AG08396 (cell line): ENCODE results near the gene CTDSP2.

ENCODE experiments used
- DNase-seq: peaks from one replicate; pipeline ENCODE4 v3.0.0; 2012; ENCODE audit warnings: low spot score, mixed read lengths

CTDSP2 gene

GRCh38 chr12:57815177-57816000 is 31.1 kb downstream of the CTDSP2 start:
- DNase-seq: no peak

- no peak for DNase-seq
Observed at GRCh38 chr12:57813971-57814772, 32.4 kb downstream of the CTDSP2 start.

- DNase-seq: no peak
Observed at GRCh38 chr12:57813111-57813970, 33.2 kb downstream of the CTDSP2 start.

- DNase-seq: no peak
Observed at GRCh38 chr12:57811028-57811755, 35.3 kb downstream of the CTDSP2 start.

- DNase-seq: no peak
Observed at GRCh38 chr12:57810450-57810849, 36.1 kb downstream of the CTDSP2 start.

- no peak for DNase-seq
Observed at GRCh38 chr12:57809425-57809824, 37.1 kb downstream of the CTDSP2 start.

GRCh38 chr12:57808351-57808750 is 38.2 kb downstream of the CTDSP2 start:
- no peak for DNase-seq

- DNase-seq: no peak
Observed at GRCh38 chr12:57807285-57807684, 39.2 kb downstream of the CTDSP2 start.

- DNase-seq: no peak
Observed at GRCh38 chr12:57806677-57807076, 39.9 kb downstream of the CTDSP2 start.

GRCh38 chr12:57803319-57803893 is 43.1 kb downstream of the CTDSP2 start:
- peak; percentile 69 for DNase-seq

GRCh38 chr12:57802607-57803006 is 43.9 kb downstream of the CTDSP2 start:
- no peak for DNase-seq

- DNase-seq: no peak
Observed at GRCh38 chr12:57800965-57801364, 45.6 kb downstream of the CTDSP2 start.

GRCh38 chr12:57797933-57798332 is 48.6 kb downstream of the CTDSP2 start:
- DNase-seq: no peak

- DNase-seq: no peak
Observed at GRCh38 chr12:57796996-57797395, 49.5 kb downstream of the CTDSP2 start.

- no peak for DNase-seq
Observed at GRCh38 chr12:57795354-57795753, 51.2 kb downstream of the CTDSP2 start.

- DNase-seq: peak; percentile 51
Observed at GRCh38 chr12:57793920-57794319, 52.6 kb downstream of the CTDSP2 start.

GRCh38 chr12:57783861-57784260 is 62.7 kb downstream of the CTDSP2 start:
- no peak for DNase-seq

- no peak for DNase-seq
Observed at GRCh38 chr12:57783466-57783801, 63.1 kb downstream of the CTDSP2 start.

GRCh38 chr12:57782608-57783465 is 63.7 kb downstream of the CTDSP2 start, which contains the start of gene TSFM:
TSFM (plus strand) TSS chr12:57782787; CDS start chr12:57782802, 15 bp downstream.
- DNase-seq: peak; percentile 87

- no peak for DNase-seq
Observed at GRCh38 chr12:57782243-57782607, 64.3 kb downstream of the CTDSP2 start.
